Thymus (tissue), 11 donors: Measurements from ENCODE around the gene SEMA6B. TPM values are rescaled to one million over a fixed set of nuclear protein-coding genes. Genes with fewer than 3 reads are reported as not detected.
"Not testable (repeated sequence)": the region's sequence is repeated elsewhere in the genome, so short reads cannot be mapped to it uniquely, and the experiment has no call there.

Source experiments
- DNase-seq, 9 donors: peaks; one replicate each; pipeline ENCODE4 v3.0.0-alpha.2; 2013; ENCODE audit warnings: low spot score in 9 of 9, low read depth in 6 of 9, missing footprints in 1 of 9
- H3K27ac ChIP-seq, 2 donors: one replicate each; pipeline ENCODE4 v1.5.1; 2013; ENCODE audit warnings: control low read depth in 1 of 2, low read depth in 1 of 2, low read length in 1 of 2, mild to moderate bottlenecking in 1 of 2, moderate library complexity in 1 of 2
- H3K27me3 ChIP-seq, 2 donors: one replicate each; pipeline ENCODE4 v1.5.1; 2013; ENCODE audit warnings: low read length in 1 of 2; ENCODE audit not compliant: control insufficient read depth in 2 of 2, insufficient read depth in 1 of 2
- H3K36me3 ChIP-seq, 2 donors: one replicate each; pipeline ENCODE4 v1.5.1; 2013; ENCODE audit warnings: low read length in 1 of 2, mild to moderate bottlenecking in 1 of 2, moderate library complexity in 1 of 2; ENCODE audit not compliant: control insufficient read depth in 2 of 2, insufficient read depth in 2 of 2
- H3K4me1 ChIP-seq, 2 donors: one replicate each; pipeline ENCODE4 v1.5.1; 2013; ENCODE audit warnings: low read length in 2 of 2; ENCODE audit not compliant: control insufficient read depth in 2 of 2, insufficient read depth in 2 of 2
- H3K4me3 ChIP-seq, 2 donors: one replicate each; pipeline ENCODE4 v1.5.1; 2013; ENCODE audit warnings: low read length in 2 of 2, control low read depth in 1 of 2, mild to moderate bottlenecking in 1 of 2
- H3K9me3 ChIP-seq, 2 donors: one replicate each; pipeline ENCODE4 v1.5.1; 2013; ENCODE audit warnings: low read length in 1 of 2, mild to moderate bottlenecking in 1 of 2; ENCODE audit not compliant: control insufficient read depth in 2 of 2, insufficient read depth in 1 of 2
- WGBS: extraction: QIAGEN DNeasy Blood & Tissue Kit; methylation state at CpG from one replicate; pipeline ENCODE4 v1.1.7; 2013; 5-methylcytosine and 5-hydroxymethylcytosine counted together
- polyA plus RNA-seq: library from polyadenylated mRNA; stranded (reverse); fragments of 200-250 nt; gene quantifications from one replicate; pipeline ENCODE4 v1.2.3, GENCODE V29; 2013
- total RNA-seq: library from RNA; stranded (reverse); fragments of 120-200 nt; gene quantifications from one replicate; pipeline ENCODE4 v1.2.4, GENCODE V29; 2013
- donor health status: healthy.

The SEMA6B gene
- total and polyA plus RNA-seq, 2 donors, result 0.85 to 4.7 TPM

- 8% methylated on average over 17 of the region's 17 CpGs for WGBS
Measured at GRCh38 chr19:4598712-4599111, 39.2 kb upstream of the SEMA6B start.

DNA sequence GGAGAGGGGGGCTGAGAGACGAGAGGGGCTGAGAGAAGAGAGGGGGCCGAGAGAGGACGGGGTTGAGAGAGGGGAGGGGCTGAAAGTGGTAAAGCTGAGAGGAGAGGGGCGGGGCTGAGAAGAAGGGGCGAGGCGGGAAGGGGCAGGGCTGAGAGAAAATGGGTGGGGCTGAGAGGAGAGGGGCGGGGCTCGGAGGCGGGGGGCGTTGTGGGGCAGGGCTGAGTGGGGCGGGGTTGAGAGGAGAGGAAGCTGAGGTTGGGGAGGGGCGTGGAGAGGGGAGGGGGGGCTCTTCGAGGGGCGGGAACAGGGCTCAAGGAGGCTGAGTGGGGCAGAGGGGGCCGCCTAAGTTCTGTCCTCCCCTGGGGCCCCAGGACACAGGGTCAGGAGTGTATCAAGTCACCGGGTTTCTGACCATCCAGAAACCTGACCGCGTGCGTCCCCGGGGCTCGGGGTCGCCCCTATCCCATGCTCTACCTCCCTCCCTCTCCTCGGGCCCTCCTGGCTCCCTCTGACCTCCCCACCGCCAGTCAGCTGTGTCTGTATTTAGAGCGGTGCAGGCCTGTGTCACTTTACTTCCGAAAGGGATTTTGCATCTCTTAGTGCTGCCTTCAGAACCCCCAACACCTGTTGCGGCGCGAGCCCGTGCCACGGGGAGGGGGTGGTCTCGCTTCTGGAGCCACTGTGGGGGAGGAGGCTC, 38.6 kb upstream of the SEMA6B start:
- Histone ChIP-seq H3K27ac (peak overlapping the region; percentile 46 to 68), H3K9me3 (no peaks in the 10 kb centered on the region), H3K4me3 (peak overlapping the region in 1 of 2 donors; percentile 40), H3K36me3 (no peaks in the 10 kb centered on the region), H3K27me3 (peaks cover 12 to 60% of the 10 kb centered on the region in 2 donors), H3K4me1 (peaks cover 3 to 18% of the 10 kb centered on the region in 2 donors)
- 2% methylated on average over 32 of the region's 32 CpGs for WGBS
- peak in 5 of 9 donors; percentile 43 to 74 (median 59) for DNase-seq

More at GRCh38 chr19:4598712-4599111, 39.2 kb upstream of the SEMA6B start:
- DNase-seq, result no peak
- H3K4me1 ChIP-seq, result peaks cover 3 to 18% of the 10 kb centered on the region in 2 donors
- H3K27me3 ChIP-seq, result peaks cover 12 to 59% of the 10 kb centered on the region in 2 donors
- H3K9me3 ChIP-seq, result no peaks in the 10 kb centered on the region
- no peak overlapping the region for H3K27ac ChIP-seq
- peak overlapping the region in 1 of 2 donors; percentile 40 for H3K4me3 ChIP-seq
- no peaks in the 10 kb centered on the region for H3K36me3 ChIP-seq

- Histone ChIP-seq H3K27me3 (peaks cover 15 to 67% of the 10 kb centered on the region in 2 donors), H3K4me3 (peak overlapping the region in 1 of 2 donors; percentile 12)
- WGBS, result 11% methylated on average over 27 of the region's 27 CpGs
Measured at GRCh38 chr19:4597278-4597974, 37.9 kb upstream of the SEMA6B start.

GRCh38 chr19:4596033-4596904, 36.8 kb upstream of the SEMA6B start:
- H3K4me3 ChIP-seq, result no peak overlapping the region
- 56% methylated on average over 21 of the region's 21 CpGs for WGBS
- H3K27me3 ChIP-seq, result peaks cover 15 to 77% of the 10 kb centered on the region in 2 donors
- peaks cover 3 to 18% of the 10 kb centered on the region in 2 donors for H3K4me1 ChIP-seq
- no peaks in the 10 kb centered on the region for H3K9me3 ChIP-seq
- DNase-seq, result no peak
- no peaks in the 10 kb centered on the region for H3K36me3 ChIP-seq
- H3K27ac ChIP-seq, result no peak overlapping the region

More at GRCh38 chr19:4597278-4597974, 37.9 kb upstream of the SEMA6B start:
- no peaks in the 10 kb centered on the region for H3K9me3 ChIP-seq
- peak overlapping the region in 1 of 2 donors; percentile 31 for H3K27ac ChIP-seq
- H3K4me1 ChIP-seq, result peaks cover 3 to 18% of the 10 kb centered on the region in 2 donors
- no peaks in the 10 kb centered on the region for H3K36me3 ChIP-seq
- peak in 1 of 9 donors; percentile 30 for DNase-seq

DNA sequence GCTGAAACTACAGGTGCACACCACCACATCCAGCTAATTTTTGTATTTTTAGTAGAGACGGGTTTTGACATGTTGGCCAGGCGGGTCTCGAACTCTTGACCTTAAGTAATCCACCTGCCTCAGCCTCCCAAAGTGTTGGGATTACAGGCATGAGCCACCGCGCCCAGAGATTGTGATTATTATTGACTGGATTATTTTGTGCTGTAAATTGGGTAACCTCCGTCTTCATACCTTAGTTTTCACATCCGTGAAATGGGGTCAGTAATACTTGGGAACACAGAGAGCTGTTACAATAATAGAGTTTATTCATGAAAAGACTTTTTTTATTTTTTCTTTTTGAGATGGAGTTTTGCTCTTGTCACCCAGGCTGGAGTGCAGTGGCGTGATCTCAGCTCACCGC, 35.7 kb upstream of the SEMA6B start:
- H3K4me3 ChIP-seq, DNase-seq, H3K36me3 ChIP-seq, H3K9me3 ChIP-seq, H3K27ac ChIP-seq: not testable (repeated sequence)
- H3K27me3 ChIP-seq, result peaks cover 11 to 81% of the 10 kb centered on the region in 2 donors
- H3K4me1 ChIP-seq, result peaks cover 3 to 18% of the 10 kb centered on the region in 2 donors
- WGBS, result 97% methylated on average over 9 of the region's 9 CpGs

DNA sequence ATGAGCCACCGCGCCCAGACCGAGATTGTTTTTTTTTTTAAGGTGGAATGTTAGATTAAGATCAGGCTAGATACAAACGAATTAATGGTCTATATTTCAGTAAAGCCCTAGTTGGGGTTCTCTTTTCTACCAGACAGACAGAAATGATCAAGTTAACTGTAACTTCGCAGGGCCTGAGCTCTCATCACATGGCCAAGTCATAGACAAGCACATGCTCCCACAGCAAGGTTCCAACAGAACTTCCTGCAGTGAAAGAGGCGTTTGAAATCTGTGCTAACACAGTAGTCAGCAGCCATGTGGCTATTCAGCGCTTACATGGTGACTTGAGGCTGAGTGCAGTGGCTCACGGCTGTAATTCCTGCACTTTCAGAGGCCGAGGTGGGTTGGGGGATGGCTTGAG, 34.7 kb upstream of the SEMA6B start:
- Histone ChIP-seq H3K27me3 (peaks cover 11 to 80% of the 10 kb centered on the region in 2 donors), H3K9me3 (no peaks in the 10 kb centered on the region), H3K36me3 (no peaks in the 10 kb centered on the region), H3K27ac (no peak overlapping the region), H3K4me3 (no peak overlapping the region), H3K4me1 (peaks cover 3 to 17% of the 10 kb centered on the region in 2 donors)
- no peak for DNase-seq
- 74% methylated on average over 9 of the region's 9 CpGs for WGBS

GRCh38 chr19:4593409-4593851, 33.9 kb upstream of the SEMA6B start:
- Histone ChIP-seq H3K27me3 (peaks cover 11 to 73% of the 10 kb centered on the region in 2 donors), H3K9me3 (no peaks in the 10 kb centered on the region), H3K4me1 (peaks cover 0 to 10% of the 10 kb centered on the region in 2 donors), H3K4me3 (no peak overlapping the region), H3K27ac (no peak overlapping the region), H3K36me3 (no peaks in the 10 kb centered on the region)
- no peak for DNase-seq
- WGBS, result 40% methylated on average over 6 of the region's 6 CpGs

DNA sequence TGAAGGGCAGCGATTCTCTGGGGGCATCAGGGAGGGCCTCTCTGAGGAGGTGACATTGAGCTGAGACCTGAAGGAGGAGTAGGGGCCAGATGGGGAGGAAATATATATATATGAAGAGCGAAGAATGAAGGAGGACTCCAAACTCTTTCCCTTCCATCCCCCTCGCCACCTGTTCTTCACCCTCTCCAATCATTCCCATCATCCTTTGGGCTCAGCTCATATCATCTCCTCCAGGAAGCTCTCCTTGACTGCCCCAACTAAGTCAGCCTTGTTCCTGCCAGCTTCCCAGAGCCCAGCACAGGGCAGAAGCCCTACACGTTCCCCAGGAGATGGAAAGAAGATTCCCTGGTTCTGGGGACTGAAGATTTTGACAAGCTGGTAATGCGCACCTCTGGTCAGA, 33.0 kb upstream of the SEMA6B start:
- Histone ChIP-seq H3K27me3 (peaks cover 11 to 71% of the 10 kb centered on the region in 2 donors), H3K4me3 (no peak overlapping the region), H3K4me1 (peaks cover 0 to 4% of the 10 kb centered on the region in 2 donors), H3K36me3 (no peaks in the 10 kb centered on the region), H3K27ac (no peak overlapping the region), H3K9me3 (no peaks in the 10 kb centered on the region)
- no peak for DNase-seq
- WGBS, result 76% methylated on average over 5 of the region's 5 CpGs
